Nephron (organoid): ENCODE data around the gene MAGOH.
A peak's percentile ranks its signal among the peaks of the same experiment; 100 is the strongest.

ENCODE experiments used
- H3K27ac Mint-ChIP-seq, 3 experiments: 2 replicates each; pipeline ENCODE4 v1.8.0; 2020; ENCODE audit warnings: mixed read lengths in 3 of 3, mild to moderate bottlenecking in 2 of 3, moderate library complexity in 1 of 3
- H3K27me3 Mint-ChIP-seq: 2 replicates; pipeline ENCODE4 v1.8.0; 2021; ENCODE audit warnings: low read depth, mild to moderate bottlenecking, moderate library complexity, mixed read lengths
- H3K36me3 Mint-ChIP-seq: 2 replicates; pipeline ENCODE4 v1.8.0; 2020; ENCODE audit warnings: low read depth, mixed read lengths
- H3K4me1 Mint-ChIP-seq: 2 replicates; pipeline ENCODE4 v1.8.0; 2020; ENCODE audit warnings: mixed read lengths
- H3K4me3 Mint-ChIP-seq, 3 experiments: 2 replicates each; pipeline ENCODE4 v1.8.0; 2020; ENCODE audit warnings: mild to moderate bottlenecking in 3 of 3, mixed read lengths in 3 of 3, moderate library complexity in 2 of 3
- H3K9me3 Mint-ChIP-seq: 2 replicates; pipeline ENCODE4 v1.8.0; 2020; ENCODE audit warnings: mixed read lengths
- TF ChIP-seq, protein P1 (sequence below), 3 experiments: fragments of 200-600 bp; sonication (generic); IDR thresholded peaks; one replicate each; pipeline ENCODE4 v1.5.0; 2021; ENCODE audit warnings: antibody characterized with exemption in 3 of 3; ENCODE audit not compliant: unreplicated experiment in 3 of 3

The MAGOH gene

DNA sequence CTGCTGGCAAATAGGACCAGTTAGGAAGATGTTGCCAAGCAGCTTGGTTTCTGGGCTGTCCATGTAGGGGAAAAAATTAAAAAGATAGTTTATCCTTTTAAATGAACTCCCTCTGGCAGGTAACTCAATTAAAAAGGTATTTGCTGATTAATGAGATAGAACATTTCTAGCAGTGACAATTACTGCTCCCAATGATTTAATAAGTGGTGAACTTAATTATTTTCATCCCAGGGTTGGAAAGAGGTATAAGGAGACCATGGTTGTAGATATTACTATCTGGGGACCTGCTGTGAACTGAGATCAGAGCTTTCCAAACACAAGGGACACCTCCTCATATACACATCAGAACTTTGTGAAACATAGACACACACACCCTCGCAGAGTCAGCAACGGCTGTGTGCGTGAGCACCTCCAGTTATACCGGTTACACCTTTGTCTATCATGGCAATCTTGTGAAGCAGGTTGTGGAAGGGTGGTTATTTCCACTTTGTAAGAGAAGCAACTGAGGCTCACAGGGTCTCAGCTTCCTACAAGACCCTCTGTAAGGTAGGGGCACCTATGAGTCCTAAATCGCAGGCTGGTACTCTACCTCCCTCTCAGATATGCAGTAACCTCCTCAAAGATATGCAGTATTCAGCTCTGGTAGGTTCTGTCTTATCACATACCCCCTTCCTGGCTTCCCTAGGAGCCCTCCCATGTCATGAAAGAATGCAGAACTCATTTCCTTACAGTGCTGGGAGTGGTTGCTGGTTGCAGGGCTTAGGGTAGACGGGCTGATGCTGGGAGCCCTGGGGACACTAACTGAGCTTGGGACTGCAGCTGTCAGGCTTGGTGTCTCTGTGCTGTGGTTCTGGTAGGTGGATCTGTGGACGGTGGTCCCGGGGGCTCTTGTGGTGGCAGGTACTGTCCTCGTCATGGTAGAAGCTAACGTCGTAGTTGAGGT is 18.5 kb upstream of the MAGOH start:
- no peaks in the 10 kb centered on the region for H3K36me3 Mint-ChIP-seq
- H3K4me1 Mint-ChIP-seq, result no peaks in the 10 kb centered on the region
- TF ChIP-seq, protein P1, sequence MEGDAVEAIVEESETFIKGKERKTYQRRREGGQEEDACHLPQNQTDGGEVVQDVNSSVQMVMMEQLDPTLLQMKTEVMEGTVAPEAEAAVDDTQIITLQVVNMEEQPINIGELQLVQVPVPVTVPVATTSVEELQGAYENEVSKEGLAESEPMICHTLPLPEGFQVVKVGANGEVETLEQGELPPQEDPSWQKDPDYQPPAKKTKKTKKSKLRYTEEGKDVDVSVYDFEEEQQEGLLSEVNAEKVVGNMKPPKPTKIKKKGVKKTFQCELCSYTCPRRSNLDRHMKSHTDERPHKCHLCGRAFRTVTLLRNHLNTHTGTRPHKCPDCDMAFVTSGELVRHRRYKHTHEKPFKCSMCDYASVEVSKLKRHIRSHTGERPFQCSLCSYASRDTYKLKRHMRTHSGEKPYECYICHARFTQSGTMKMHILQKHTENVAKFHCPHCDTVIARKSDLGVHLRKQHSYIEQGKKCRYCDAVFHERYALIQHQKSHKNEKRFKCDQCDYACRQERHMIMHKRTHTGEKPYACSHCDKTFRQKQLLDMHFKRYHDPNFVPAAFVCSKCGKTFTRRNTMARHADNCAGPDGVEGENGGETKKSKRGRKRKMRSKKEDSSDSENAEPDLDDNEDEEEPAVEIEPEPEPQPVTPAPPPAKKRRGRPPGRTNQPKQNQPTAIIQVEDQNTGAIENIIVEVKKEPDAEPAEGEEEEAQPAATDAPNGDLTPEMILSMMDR (IDR thresholded peaks at IDR 0.05; ENCODE audit: unreplicated experiment in 3 of 3), result no peak
- H3K9me3 Mint-ChIP-seq, result no peaks in the 10 kb centered on the region
- no peaks in the 10 kb centered on the region for H3K27me3 Mint-ChIP-seq
- peak overlapping the region in 2 of 3 experiments; percentile 25 to 51 for H3K27ac Mint-ChIP-seq
- H3K4me3 Mint-ChIP-seq, result no peak overlapping the region

DNA sequence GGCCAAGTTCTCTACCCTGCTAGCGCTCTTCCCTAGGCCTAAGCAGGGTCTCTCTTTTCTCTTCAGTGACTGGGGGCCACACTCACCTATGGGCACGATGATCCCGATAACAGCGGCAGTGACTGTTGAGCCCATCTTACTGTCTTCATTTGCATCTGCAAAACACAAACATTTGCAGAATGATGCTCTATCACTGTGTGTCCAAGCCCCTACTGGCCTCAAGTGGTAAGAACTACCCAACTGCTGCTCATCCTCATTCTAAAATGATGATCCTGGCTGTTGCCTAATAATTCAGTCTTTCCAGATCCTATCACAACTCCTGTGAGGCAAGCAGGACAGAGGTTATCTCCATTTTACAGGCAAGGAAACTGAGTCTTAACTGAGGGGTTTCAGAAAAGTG is 16.7 kb upstream of the MAGOH start:
- no peaks in the 10 kb centered on the region for H3K9me3 Mint-ChIP-seq
- H3K27ac Mint-ChIP-seq, result no peak overlapping the region
- no peaks in the 10 kb centered on the region for H3K27me3 Mint-ChIP-seq

DNA sequence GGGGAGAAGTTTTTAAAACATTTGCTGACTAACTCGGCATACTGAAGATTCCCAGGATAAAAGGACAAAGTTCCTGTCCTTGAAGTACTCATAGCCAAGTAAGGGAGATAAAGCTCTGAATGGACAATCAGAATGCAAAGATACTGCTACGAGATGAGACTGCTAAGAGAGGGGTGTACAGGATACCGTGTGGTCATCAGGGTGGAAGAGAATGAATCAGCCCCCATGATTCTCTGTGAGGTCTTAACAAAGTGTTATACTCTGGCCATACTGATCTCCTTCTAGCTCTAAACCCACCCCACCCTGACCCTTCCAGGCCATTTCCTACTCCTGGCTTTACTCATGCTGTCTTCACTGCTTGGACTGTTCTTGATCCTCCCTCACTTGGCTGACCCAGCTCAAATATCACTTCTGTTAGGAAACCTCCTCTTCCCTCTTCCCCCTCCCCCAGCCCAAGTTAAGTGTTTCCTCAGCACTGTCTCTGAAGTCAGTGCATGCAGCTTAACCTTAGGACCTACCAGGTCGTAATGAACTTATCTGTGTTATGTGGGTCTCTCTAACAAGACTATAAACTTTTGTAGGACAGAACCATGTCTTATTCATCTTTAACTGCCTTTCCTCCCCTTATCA is 15.8 kb upstream of the MAGOH start:
- Mint-ChIP-seq H3K9me3 (no peaks in the 10 kb centered on the region), H3K27ac (no peak overlapping the region), H3K27me3 (no peaks in the 10 kb centered on the region), H3K4me1 (no peaks in the 10 kb centered on the region), H3K4me3 (no peak overlapping the region), H3K36me3 (peaks cover 6% of the 10 kb centered on the region)
- TF ChIP-seq, protein P1 (IDR thresholded peaks at IDR 0.05; ENCODE audit: unreplicated experiment in 3 of 3), result no peak

More for the DNA sequence above, 16.7 kb upstream of the MAGOH start:
- H3K4me1 Mint-ChIP-seq, result no peaks in the 10 kb centered on the region
- TF ChIP-seq, protein P1 (IDR thresholded peaks at IDR 0.05; ENCODE audit: unreplicated experiment in 3 of 3), result no peak
- H3K4me3 Mint-ChIP-seq, result no peak overlapping the region
- H3K36me3 Mint-ChIP-seq, result peaks cover 5% of the 10 kb centered on the region

DNA sequence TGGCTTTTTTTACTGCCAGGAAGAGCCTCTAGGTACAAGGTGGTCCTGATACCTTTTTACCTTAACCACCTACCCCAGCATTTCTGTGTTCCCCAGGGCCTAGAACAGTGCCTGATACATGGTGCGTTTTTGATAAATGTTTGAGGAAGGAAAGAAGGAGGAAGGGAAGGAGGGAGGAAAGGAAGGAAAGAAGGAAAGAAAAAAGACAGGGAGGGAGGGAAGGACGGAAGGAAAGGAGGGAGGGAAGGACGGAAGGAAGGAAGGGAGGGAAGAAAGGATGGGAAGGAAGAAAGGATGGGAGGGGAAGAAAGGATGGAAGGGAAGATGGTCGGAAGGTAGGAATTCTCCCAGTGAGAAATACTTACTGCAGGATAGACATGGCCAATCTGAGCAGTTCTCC is 12.0 kb upstream of the MAGOH start:
- Mint-ChIP-seq H3K27me3 (no peaks in the 10 kb centered on the region), H3K36me3 (peaks cover 9% of the 10 kb centered on the region), H3K4me3 (no peak overlapping the region), H3K9me3 (no peaks in the 10 kb centered on the region), H3K27ac (no peak overlapping the region), H3K4me1 (no peaks in the 10 kb centered on the region)
- TF ChIP-seq, protein P1 (IDR thresholded peaks at IDR 0.05; ENCODE audit: unreplicated experiment in 3 of 3), result no peak

DNA sequence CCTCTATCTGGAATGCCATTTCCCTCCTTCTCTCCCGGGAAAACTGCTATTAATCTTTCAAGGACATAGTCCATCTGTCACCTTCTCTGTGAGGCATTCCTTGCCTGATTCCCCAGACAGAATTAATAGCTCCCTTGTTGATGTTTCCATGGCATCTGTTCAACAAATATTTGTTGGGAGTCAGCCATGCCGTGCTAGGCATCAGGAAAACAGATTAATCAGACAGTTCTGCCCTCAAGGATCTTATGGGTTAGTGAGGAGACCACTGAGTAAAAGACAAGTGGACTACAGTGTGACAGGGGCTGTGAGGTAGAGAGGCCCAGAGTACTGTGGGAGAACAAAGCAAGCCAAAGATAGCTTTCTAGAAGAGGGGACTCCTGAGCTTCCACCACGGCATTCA is 11.4 kb upstream of the MAGOH start:
- no peaks in the 10 kb centered on the region for H3K4me1 Mint-ChIP-seq
- no peaks in the 10 kb centered on the region for H3K9me3 Mint-ChIP-seq
- H3K36me3 Mint-ChIP-seq, result peaks cover 9% of the 10 kb centered on the region
- H3K27ac Mint-ChIP-seq, result peak overlapping the region in 2 of 3 experiments; percentile 3 to 80
- no peaks in the 10 kb centered on the region for H3K27me3 Mint-ChIP-seq
- TF ChIP-seq, protein P1 (IDR thresholded peaks at IDR 0.05; ENCODE audit: unreplicated experiment in 3 of 3), result no peak
- H3K4me3 Mint-ChIP-seq, result no peak overlapping the region
